Esophagus squamous epithelium (tissue), 4 donors: ENCODE measurements around the gene ASAP2.

Experiments used
- CTCF ChIP-seq, 6 experiments: fragments of 450-650 bp in 4 of 6; fragments of 200-600 bp in 2 of 6; sonication (generic) in 2 of 6; IDR thresholded peaks; one replicate each; pipeline ENCODE4 v1.5.1; 2016 to 2019; ENCODE audit warnings: antibody characterized with exemption in 6 of 6, mild to moderate bottlenecking in 4 of 6, moderate library complexity in 4 of 6
- POLR2A ChIP-seq, 4 donors: fragments of 450-650 bp; IDR thresholded peaks; one replicate each; pipeline ENCODE4 v1.6.1; 2017; ENCODE audit warnings: antibody characterized with exemption in 4 of 4, mild to moderate bottlenecking in 4 of 4, moderate library complexity in 3 of 4

GRCh38 chr2:9213477-9214051, 7.0 kb downstream of the ASAP2 start:
- TF ChIP-seq POLR2A (IDR thresholded peaks at IDR 0.05) = no peak
- no peak for TF ChIP-seq CTCF (IDR thresholded peaks at IDR 0.05)
